MCF 10A (cell line): ENCODE results near the gene CX3CL1. TPM values are rescaled to one million over a fixed set of nuclear protein-coding genes. Genes with fewer than 3 reads are reported as not detected.

Experiments
- BruUV-seq: library from RNA; stranded (reverse); fragments of 400-500 nt; replicated peaks from 2 replicates; lab custom pipeline; 2021; lab: Mats Ljungman, UMichigan
- CTCF ChIA-PET: fragments of 300-600 bp; sonication (Branson Sonifier 250); formaldehyde crosslinking; extraction: SDS; loops from one replicate; lab custom pipeline; 2021; ENCODE audit warnings: antibody characterized with exemption, inconsistent platforms; lab: Yijun Ruan, JAX
- POLR2A ChIA-PET: fragments of 300-600, 350-650 bp; sonication (Branson Sonifier 250); formaldehyde crosslinking; extraction: SDS; loops from one replicate; lab custom pipeline; 2020; ENCODE audit warnings: antibody characterized with exemption, inconsistent platforms; lab: Yijun Ruan, JAX
- DNase-seq: peaks from one replicate; pipeline ENCODE4 v3.0.0-alpha.2; 2018; ENCODE audit not compliant: unreplicated experiment
- H3K27ac Mint-ChIP-seq: one replicate; pipeline ENCODE4 v1.8.0; 2022; ENCODE audit warnings: mild to moderate bottlenecking, low read depth, mixed read lengths; ENCODE audit not compliant: unreplicated experiment
- H3K27me3 Mint-ChIP-seq: one replicate; pipeline ENCODE4 v1.8.0; 2022; ENCODE audit warnings: mixed read lengths; ENCODE audit not compliant: insufficient read depth, unreplicated experiment
- H3K36me3 Mint-ChIP-seq: one replicate; pipeline ENCODE4 v1.8.0; 2022; ENCODE audit warnings: mild to moderate bottlenecking, moderate library complexity, mixed read lengths; ENCODE audit not compliant: insufficient read depth, unreplicated experiment
- H3K4me1 Mint-ChIP-seq: one replicate; pipeline ENCODE4 v1.8.0; 2022; ENCODE audit warnings: mixed read lengths; ENCODE audit not compliant: insufficient read depth, unreplicated experiment
- H3K4me3 Mint-ChIP-seq: one replicate; pipeline ENCODE4 v1.8.0; 2022; ENCODE audit warnings: mild to moderate bottlenecking, moderate library complexity, mixed read lengths; ENCODE audit not compliant: unreplicated experiment
- H3K9me3 Mint-ChIP-seq: one replicate; pipeline ENCODE4 v1.8.0; 2022; ENCODE audit warnings: mixed read lengths; ENCODE audit not compliant: unreplicated experiment
- intact Hi-C: fragments of 100-400 bp; cut with micrococcal nuclease; formaldehyde crosslinking; loops from 2 replicates; pipeline ENCODE4 v1.14.1; 2022
- total RNA-seq: library from RNA; stranded (reverse); gene quantifications from 2 replicates; pipeline ENCODE4 v1.2.3, GENCODE V29; 2022
- TF ChIP-seq, protein P1 (sequence below): fragments of 200-600 bp; IDR thresholded peaks from one replicate; pipeline ENCODE4 v1.8.0; 2022; ENCODE audit warnings: antibody characterized with exemption, mild to moderate bottlenecking; ENCODE audit not compliant: unreplicated experiment

CX3CL1 gene
- total RNA-seq, 1 experiment from 2014 or later: not detected

DNA sequence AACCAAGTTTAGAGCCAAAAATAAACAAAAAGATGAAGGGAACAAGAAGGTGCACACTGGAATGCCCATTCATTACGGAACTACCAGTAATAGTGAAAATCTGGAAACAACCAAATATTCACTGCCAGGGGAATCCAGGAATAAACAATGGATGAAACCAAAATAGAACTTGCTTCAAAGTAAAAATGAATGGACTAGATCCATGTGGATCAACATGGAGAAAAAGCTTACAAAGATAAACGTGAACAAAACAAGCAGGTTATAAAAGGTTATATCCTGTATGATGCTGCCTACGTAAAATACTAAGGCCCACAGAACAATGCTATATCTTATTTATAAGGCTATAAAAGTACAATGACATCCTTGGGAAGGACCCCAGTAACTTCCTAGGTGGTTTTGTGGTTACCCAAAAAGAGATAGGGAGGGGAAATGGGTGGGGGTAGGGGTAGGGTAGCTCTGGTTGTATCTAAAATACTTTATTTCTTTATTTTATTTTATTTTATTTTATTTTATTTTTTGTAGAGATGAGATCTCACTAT is 26.6 kb upstream of the CX3CL1 start:
- no peak overlapping the region for H3K4me3 Mint-ChIP-seq

GRCh38 chr16:57347858-57348257 is 24.4 kb upstream of the CX3CL1 start:
- CTCF ChIA-PET: no interaction called here
- no peaks in the 10 kb centered on the region for H3K4me1 Mint-ChIP-seq
- H3K9me3 Mint-ChIP-seq: peaks cover 8% of the 10 kb centered on the region
- H3K27ac Mint-ChIP-seq: no peak overlapping the region
- POLR2A ChIA-PET: no interaction called here
- no TSS peak for BruUV-seq
- H3K4me3 Mint-ChIP-seq: no peak overlapping the region
- no peak for DNase-seq
- intact Hi-C loops: no loop called here
- H3K27me3 Mint-ChIP-seq: peaks cover 33% of the 10 kb centered on the region
- TF ChIP-seq, protein P1, sequence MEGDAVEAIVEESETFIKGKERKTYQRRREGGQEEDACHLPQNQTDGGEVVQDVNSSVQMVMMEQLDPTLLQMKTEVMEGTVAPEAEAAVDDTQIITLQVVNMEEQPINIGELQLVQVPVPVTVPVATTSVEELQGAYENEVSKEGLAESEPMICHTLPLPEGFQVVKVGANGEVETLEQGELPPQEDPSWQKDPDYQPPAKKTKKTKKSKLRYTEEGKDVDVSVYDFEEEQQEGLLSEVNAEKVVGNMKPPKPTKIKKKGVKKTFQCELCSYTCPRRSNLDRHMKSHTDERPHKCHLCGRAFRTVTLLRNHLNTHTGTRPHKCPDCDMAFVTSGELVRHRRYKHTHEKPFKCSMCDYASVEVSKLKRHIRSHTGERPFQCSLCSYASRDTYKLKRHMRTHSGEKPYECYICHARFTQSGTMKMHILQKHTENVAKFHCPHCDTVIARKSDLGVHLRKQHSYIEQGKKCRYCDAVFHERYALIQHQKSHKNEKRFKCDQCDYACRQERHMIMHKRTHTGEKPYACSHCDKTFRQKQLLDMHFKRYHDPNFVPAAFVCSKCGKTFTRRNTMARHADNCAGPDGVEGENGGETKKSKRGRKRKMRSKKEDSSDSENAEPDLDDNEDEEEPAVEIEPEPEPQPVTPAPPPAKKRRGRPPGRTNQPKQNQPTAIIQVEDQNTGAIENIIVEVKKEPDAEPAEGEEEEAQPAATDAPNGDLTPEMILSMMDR: no peak
- H3K36me3 Mint-ChIP-seq: no peaks in the 10 kb centered on the region

More for the DNA sequence above, 26.6 kb upstream of the CX3CL1 start:
- DNase-seq: no peak
- H3K4me1 Mint-ChIP-seq: peaks cover 18% of the 10 kb centered on the region
- peaks cover 8% of the 10 kb centered on the region for H3K9me3 Mint-ChIP-seq
- TF ChIP-seq, protein P1: no peak
- ChIA-PET CTCF (interaction anchor here (1.0 to 2.0 kb wide), 2 partner anchors 25 to 71 kb away, joined by 3 to 8 read pairs; no protein-coding TSS in a partner anchor), POLR2A (no interaction called here)
- intact Hi-C loops: no loop called here
- no TSS peak for BruUV-seq
- peaks cover 33% of the 10 kb centered on the region for H3K27me3 Mint-ChIP-seq
- H3K36me3 Mint-ChIP-seq: no peaks in the 10 kb centered on the region
- no peak overlapping the region for H3K27ac Mint-ChIP-seq

GRCh38 chr16:57348327-57348726 is 24.0 kb upstream of the CX3CL1 start:
- intact Hi-C loops: no loop called here
- H3K27me3 Mint-ChIP-seq: peaks cover 33% of the 10 kb centered on the region
- no peaks in the 10 kb centered on the region for H3K4me1 Mint-ChIP-seq
- no peak overlapping the region for H3K4me3 Mint-ChIP-seq
- ChIA-PET CTCF (no interaction called here), POLR2A (no interaction called here)
- H3K9me3 Mint-ChIP-seq: peaks cover 8% of the 10 kb centered on the region
- no peak for DNase-seq
- TF ChIP-seq, protein P1: no peak
- no TSS peak for BruUV-seq
- no peak overlapping the region for H3K27ac Mint-ChIP-seq
- H3K36me3 Mint-ChIP-seq: no peaks in the 10 kb centered on the region

DNA sequence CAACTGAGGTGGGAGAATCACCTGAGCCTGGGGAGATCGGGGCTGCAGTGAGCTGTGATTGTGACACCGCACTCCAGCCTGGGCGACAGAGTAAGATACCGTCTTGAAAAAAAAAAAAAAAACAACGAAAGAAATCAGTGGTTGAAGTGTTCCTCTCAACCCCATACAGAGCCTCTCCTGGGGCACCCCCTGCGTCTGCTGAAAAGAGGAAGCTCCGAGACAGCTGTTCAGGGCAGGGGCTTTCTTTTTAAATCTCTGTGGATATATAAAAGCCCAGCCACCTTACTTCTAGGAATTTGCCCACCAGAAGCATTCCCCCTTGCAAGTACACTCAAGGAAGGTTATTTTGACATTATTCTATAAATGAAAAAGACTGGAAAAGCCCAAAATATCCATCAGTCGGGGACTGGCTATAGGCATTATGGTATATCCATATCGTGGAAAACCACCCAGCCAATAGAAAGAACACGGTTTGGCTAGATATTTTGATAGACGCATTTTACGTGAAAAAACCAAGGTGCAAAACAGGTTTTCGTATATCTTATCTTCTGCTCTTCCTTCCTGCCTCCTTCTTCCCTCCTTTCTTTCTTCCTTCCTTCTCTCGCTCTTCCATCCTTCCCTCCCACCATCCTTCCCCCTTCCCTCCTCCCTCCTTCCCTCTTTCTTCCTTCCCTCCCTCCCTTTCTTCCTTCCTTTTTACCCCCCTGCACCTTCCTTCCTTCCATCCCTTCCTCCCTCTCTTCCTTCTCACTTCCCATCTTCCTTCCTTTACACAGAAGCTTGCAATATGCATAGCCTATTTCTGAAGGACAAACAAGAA is 22.9 kb upstream of the CX3CL1 start:
- CTCF ChIA-PET: interaction anchor here (0.6 kb wide), 1 partner anchor 70 kb away, joined by 3 read pairs; no protein-coding TSS in a partner anchor
- POLR2A ChIA-PET: no interaction called here

More for the DNA sequence above, 22.9 kb upstream of the CX3CL1 start:
- Mint-ChIP-seq H3K27me3 (peaks cover 33% of the 10 kb centered on the region), H3K4me1 (no peaks in the 10 kb centered on the region), H3K36me3 (no peaks in the 10 kb centered on the region), H3K27ac (no peak overlapping the region), H3K9me3 (peaks cover 8% of the 10 kb centered on the region), H3K4me3 (no peak overlapping the region)
- TF ChIP-seq, protein P1: no peak
- intact Hi-C loops: no loop called here
- DNase-seq: no peak
- BruUV-seq: no TSS peak
